ENCODE results near the gene SHROOM3.

Gene SHROOM3

DNA sequence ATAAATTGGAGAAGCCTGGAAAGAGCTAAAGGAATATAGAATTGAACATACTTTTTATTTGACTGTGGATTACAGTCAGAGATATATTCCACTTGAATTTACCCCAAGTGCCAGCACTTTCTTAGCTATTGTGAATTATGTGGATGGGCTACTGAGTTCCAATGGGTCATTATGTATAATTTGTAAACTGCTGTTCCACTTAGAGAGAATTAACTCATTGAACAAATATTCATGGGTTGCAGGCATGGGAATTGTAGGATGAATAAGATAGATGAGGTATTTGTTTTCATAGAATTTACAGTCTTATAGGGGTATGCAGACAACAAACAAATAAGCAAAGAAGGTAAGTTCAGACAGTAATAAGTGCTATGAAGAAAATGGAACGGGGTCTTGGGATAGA is 195.7 kb downstream of the SHROOM3 start:
- TF ChIP-seq, protein P1, sequence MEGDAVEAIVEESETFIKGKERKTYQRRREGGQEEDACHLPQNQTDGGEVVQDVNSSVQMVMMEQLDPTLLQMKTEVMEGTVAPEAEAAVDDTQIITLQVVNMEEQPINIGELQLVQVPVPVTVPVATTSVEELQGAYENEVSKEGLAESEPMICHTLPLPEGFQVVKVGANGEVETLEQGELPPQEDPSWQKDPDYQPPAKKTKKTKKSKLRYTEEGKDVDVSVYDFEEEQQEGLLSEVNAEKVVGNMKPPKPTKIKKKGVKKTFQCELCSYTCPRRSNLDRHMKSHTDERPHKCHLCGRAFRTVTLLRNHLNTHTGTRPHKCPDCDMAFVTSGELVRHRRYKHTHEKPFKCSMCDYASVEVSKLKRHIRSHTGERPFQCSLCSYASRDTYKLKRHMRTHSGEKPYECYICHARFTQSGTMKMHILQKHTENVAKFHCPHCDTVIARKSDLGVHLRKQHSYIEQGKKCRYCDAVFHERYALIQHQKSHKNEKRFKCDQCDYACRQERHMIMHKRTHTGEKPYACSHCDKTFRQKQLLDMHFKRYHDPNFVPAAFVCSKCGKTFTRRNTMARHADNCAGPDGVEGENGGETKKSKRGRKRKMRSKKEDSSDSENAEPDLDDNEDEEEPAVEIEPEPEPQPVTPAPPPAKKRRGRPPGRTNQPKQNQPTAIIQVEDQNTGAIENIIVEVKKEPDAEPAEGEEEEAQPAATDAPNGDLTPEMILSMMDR (IDR thresholded peaks at IDR 0.05; ENCODE audit: low read depth, low read length) = no peak
- TF ChIP-seq POLR2A (IDR thresholded peaks at IDR 0.05; ENCODE audit: extremely low read depth, insufficient read length) = no peak
- TF ChIP-seq, protein P2, sequence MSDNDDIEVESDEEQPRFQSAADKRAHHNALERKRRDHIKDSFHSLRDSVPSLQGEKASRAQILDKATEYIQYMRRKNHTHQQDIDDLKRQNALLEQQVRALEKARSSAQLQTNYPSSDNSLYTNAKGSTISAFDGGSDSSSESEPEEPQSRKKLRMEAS (IDR thresholded peaks at IDR 0.05; ENCODE audit: low read depth, low read length) = no peak
- TF ChIP-seq MYC (IDR thresholded peaks at IDR 0.05; ENCODE audit: low read depth, low read length) = no peak
- H3K4me3 ChIP-seq (ENCODE audit: low read depth, low read length) = no peak overlapping the region
- no peak for DNase-seq (ENCODE audit: low read depth)

DNA sequence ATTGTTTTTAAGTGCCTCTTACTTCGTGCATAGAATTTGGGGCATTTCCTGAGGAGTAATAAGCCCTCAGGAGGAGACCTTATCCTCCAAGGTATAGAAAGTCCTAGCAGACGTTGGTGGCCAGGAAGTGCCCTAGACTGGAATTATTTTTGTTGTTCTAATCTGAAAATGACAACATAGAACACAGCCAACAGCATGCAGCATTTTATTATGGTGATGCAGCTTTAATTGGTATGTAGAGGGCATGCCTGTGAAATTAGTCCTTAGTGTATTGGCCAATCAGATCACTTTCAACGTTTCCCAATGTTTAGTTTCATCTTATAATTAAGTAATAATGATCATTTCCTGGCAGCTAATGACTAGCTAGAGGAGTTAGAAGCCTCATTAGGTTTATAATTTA is 199.2 kb downstream of the SHROOM3 start:
- no peak for TF ChIP-seq MYC (IDR thresholded peaks at IDR 0.05; ENCODE audit: low read depth, low read length)
- TF ChIP-seq POLR2A (IDR thresholded peaks at IDR 0.05; ENCODE audit: extremely low read depth, insufficient read length) = no peak
- TF ChIP-seq, protein P1 (IDR thresholded peaks at IDR 0.05; ENCODE audit: low read depth, low read length) = no peak
- TF ChIP-seq, protein P2 (IDR thresholded peaks at IDR 0.05; ENCODE audit: low read depth, low read length) = no peak
- no peak overlapping the region for H3K4me3 ChIP-seq (ENCODE audit: low read depth, low read length)
- no peak for DNase-seq (ENCODE audit: low read depth)

DNA sequence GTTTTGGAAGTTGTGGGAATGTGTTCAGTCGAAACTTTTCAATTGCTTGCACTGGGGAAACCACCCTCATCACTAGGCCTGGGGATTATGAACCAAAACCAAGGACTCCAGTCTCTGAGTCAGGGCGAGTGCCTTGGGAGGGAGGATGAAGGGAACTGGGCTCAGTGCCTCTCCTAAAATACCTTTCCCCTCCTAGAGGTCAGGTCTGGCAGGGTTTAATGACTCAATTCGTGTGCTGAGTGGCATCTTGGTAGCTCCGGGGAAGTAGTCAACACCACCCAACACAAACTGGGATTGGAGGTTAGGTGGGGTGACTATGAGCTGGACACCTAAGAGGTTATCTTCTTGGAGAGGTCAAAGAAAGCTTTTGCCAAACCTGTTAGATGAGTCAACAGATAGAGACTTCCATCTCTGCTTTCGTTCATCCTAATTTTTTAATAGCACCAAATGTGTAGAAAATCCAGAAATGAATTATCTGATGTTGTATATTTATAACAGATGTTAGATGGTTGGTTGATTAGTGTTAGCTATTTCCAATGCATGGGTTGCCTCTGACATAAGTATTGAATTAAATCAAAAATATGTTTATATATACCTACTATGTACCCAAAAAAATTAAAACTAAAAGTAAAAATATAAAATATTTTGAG is 202.8 kb downstream of the SHROOM3 start:
- DNase-seq (ENCODE audit: low read depth) = no peak
- no peak overlapping the region for H3K4me3 ChIP-seq (ENCODE audit: low read depth, low read length)
- TF ChIP-seq, protein P1 (IDR thresholded peaks at IDR 0.05; ENCODE audit: low read depth, low read length) = no peak
- TF ChIP-seq POLR2A (IDR thresholded peaks at IDR 0.05; ENCODE audit: extremely low read depth, insufficient read length) (no peak), MYC (IDR thresholded peaks at IDR 0.05; ENCODE audit: low read depth, low read length) (no peak)
- TF ChIP-seq, protein P2 (IDR thresholded peaks at IDR 0.05; ENCODE audit: low read depth, low read length) = no peak

DNA sequence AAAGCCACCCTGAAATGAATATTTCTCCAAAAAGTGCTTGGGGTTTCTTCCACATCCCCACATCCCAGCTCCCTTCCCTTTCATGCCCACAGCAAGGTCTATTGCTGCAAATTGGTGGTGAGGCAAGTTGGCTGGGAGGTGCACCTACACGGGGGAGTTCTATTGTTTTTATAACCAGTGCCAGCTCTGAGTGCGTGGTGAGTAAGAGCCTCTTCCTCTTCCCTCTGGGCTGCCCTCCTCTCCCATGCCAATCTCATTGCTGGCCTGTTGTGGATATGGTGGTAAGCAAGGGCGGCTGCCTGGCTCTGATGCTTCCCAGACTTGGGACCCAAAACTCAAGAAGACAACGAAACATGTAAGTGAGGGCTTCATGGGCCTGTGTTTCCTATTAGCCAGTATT is 204.3 kb downstream of the SHROOM3 start:
- no peak overlapping the region for H3K4me3 ChIP-seq (ENCODE audit: low read depth, low read length)
- no peak for DNase-seq (ENCODE audit: low read depth)
- TF ChIP-seq, protein P2 (IDR thresholded peaks at IDR 0.05; ENCODE audit: low read depth, low read length) = no peak

DNA sequence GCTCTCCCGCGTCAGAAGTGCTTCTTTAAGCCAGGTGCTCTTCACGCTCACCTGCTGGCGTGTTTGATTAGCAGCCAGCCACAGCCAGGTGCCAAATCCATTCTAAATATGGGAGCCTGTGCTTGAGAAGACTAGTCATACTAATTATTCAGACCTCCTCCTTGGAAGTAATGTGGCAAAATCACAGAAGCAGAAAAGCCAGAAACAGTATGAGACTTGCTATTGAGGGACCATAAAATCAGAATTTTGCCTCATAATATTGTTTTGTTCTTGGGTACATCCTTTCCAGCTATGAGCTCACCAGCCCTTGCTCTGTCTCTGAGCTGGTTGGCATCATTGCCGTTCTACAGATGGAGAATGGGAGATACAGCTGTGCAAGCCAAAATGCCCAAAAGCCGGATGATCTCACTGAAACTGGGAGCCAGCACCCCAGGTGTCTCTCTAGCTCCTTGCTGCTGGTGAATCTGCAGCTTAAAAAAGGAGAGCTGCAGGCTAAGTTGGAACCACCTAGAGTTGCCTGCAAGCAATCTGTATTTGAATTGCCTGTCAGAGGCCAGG is 205.4 kb downstream of the SHROOM3 start:
- no peak for DNase-seq (ENCODE audit: low read depth)
- H3K4me3 ChIP-seq (ENCODE audit: low read depth, low read length) = no peak overlapping the region
- TF ChIP-seq MYC (IDR thresholded peaks at IDR 0.05; ENCODE audit: low read depth, low read length) (no peak), POLR2A (IDR thresholded peaks at IDR 0.05; ENCODE audit: extremely low read depth, insufficient read length) (no peak)
- TF ChIP-seq, protein P2 (IDR thresholded peaks at IDR 0.05; ENCODE audit: low read depth, low read length) = no peak
- TF ChIP-seq, protein P1 (IDR thresholded peaks at IDR 0.05; ENCODE audit: low read depth, low read length) = no peak

DNA sequence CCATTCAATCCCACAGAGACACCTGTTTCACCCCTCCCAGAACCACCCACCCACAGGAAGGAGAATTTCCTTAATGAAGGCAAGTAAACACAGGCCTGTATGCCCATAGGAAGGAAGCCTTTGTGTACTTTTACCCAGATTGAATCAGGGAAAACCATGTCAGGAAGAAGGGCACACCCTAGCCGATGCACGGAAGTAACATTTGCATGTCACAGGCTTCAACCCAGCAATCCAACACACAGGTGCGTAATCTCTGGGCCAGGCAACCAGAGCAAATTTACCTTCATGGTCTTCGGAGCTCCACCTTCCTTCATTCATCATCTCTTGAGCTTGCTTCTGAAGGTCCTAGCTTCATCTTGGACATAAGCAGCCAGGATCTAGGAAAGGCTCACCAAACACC is 206.3 kb downstream of the SHROOM3 start:
- H3K4me3 ChIP-seq (ENCODE audit: low read depth, low read length) = no peak overlapping the region
- DNase-seq (ENCODE audit: low read depth) = no peak
- no peak for TF ChIP-seq MYC (IDR thresholded peaks at IDR 0.05; ENCODE audit: low read depth, low read length)

Measured in NB4 (cell line).